HCT116 (cell line): ENCODE results near the gene PHF21A.

Experiments used
- EZH2 ChIP-seq: fragments of 200-600 bp; sonication (generic); IDR thresholded peaks from 2 replicates; pipeline ENCODE4 v1.6.1; 2017; ENCODE audit warnings: antibody characterized with exemption, mixed run types
- ZBTB33 ChIP-seq: IDR thresholded peaks from 2 replicates; pipeline ENCODE4 v1.6.1; 2011; ENCODE audit warnings: mild to moderate bottlenecking, low read length, moderate library complexity; ENCODE audit not compliant: insufficient replicate concordance; ENCODE audit errors: extremely low read depth

GRCh38 chr11:46063138-46063537, 58.1 kb downstream of the PHF21A start:
- TF ChIP-seq EZH2 (no peak), ZBTB33 (no peak)
